Hepatocyte (in vitro differentiated cells): ENCODE measurements around the gene ANO10. TPM values are rescaled to one million over a fixed set of nuclear protein-coding genes. Genes with fewer than 3 reads are reported as not detected.
"Not testable (repeated sequence)": the region's sequence is repeated elsewhere in the genome, so short reads cannot be mapped to it uniquely, and the experiment has no call there.

Source experiments
- DNase-seq: peaks from one replicate; pipeline ENCODE4 v3.0.0-alpha.2; 2016; ENCODE audit warnings: low spot score
- H2AFZ ChIP-seq: fragments of 200-600 bp; sonication (generic); 2 replicates; pipeline ENCODE4 v1.6.0; 2016; ENCODE audit warnings: antibody characterized with exemption, mild to moderate bottlenecking
- H3K27ac ChIP-seq: fragments of 200-600 bp; sonication (generic); 2 replicates; pipeline ENCODE4 v1.5.1; 2016; ENCODE audit warnings: mild to moderate bottlenecking
- H3K27me3 ChIP-seq: fragments of 200-600 bp; sonication (generic); 2 replicates; pipeline ENCODE4 v1.6.1; 2016
- H3K36me3 ChIP-seq: fragments of 200-600 bp; sonication (generic); replicated peaks from 2 replicates; pipeline ENCODE4 v1.5.1; 2016; ENCODE audit warnings: low read depth; ENCODE audit not compliant: insufficient read depth
- H3K4me1 ChIP-seq: fragments of 200-600 bp; sonication (generic); 2 replicates; pipeline ENCODE4 v1.5.1; 2016; ENCODE audit warnings: mild to moderate bottlenecking, moderate library complexity; ENCODE audit not compliant: insufficient read depth
- H3K4me2 ChIP-seq: fragments of 200-600 bp; sonication (generic); 2 replicates; pipeline ENCODE4 v1.6.0; 2016
- H3K4me3 ChIP-seq: fragments of 200-600 bp; sonication (generic); 2 replicates; pipeline ENCODE4 v1.5.1; 2016; ENCODE audit warnings: mild to moderate bottlenecking
- H3K79me2 ChIP-seq: fragments of 200-600 bp; sonication (generic); 2 replicates; pipeline ENCODE4 v1.6.0; 2017; ENCODE audit warnings: mild to moderate bottlenecking
- H3K9me2 ChIP-seq: fragments of 200-600 bp; sonication (generic); replicated peaks from 2 replicates; pipeline ENCODE4 v1.6.0; 2017; ENCODE audit warnings: mild to moderate bottlenecking; ENCODE audit not compliant: insufficient read depth
- H3K9me3 ChIP-seq: fragments of 200-600 bp; sonication (generic); 2 replicates; pipeline ENCODE4 v1.5.1; 2016; ENCODE audit warnings: low read depth, mild to moderate bottlenecking
- H4K20me1 ChIP-seq: fragments of 200-600 bp; sonication (generic); 2 replicates; pipeline ENCODE4 v1.6.0; 2016; ENCODE audit warnings: mild to moderate bottlenecking; ENCODE audit not compliant: insufficient read depth, poor library complexity, severe bottlenecking
- EZH2 ChIP-seq: fragments of 200-600 bp; sonication (generic); IDR thresholded peaks from 2 replicates; pipeline ENCODE4 v1.6.1; 2016; ENCODE audit warnings: antibody characterized with exemption, mild to moderate bottlenecking, borderline replicate concordance
- EZH2phosphoT487 ChIP-seq: fragments of 200-600 bp; sonication (generic); IDR thresholded peaks from one replicate; pipeline ENCODE4 v1.6.1; 2018; ENCODE audit warnings: antibody characterized with exemption, mild to moderate bottlenecking, low read depth, moderate library complexity; ENCODE audit not compliant: unreplicated experiment, severe bottlenecking
- WGBS: methylation state at CpG from one replicate; pipeline ENCODE4 v1.1.6; 2016; ENCODE audit warnings: low lambda C conversion rate; ENCODE audit errors: missing lambda C conversion rate; 5-methylcytosine and 5-hydroxymethylcytosine counted together
- polyA plus RNA-seq: library from polyadenylated mRNA; unstranded; fragments of >200 nt; fragmentation: Nextera tagmentation; extraction: Ambion mirVana; gene quantifications from 2 replicates; pipeline ENCODE4 v1.2.1, GENCODE V29; 2016
- total RNA-seq: library from RNA; depleted of rRNA; stranded (reverse); fragments of >200 nt; gene quantifications from 2 replicates; pipeline ENCODE4 v1.2.3, GENCODE V29; 2014
- TF ChIP-seq, protein P1 (sequence below): fragments of 200-600 bp; sonication (generic); IDR thresholded peaks from 2 replicates; pipeline ENCODE4 v1.5.1; 2016; ENCODE audit warnings: antibody characterized with exemption, mild to moderate bottlenecking; ENCODE audit not compliant: poor library complexity

The ANO10 gene
- total and polyA plus RNA-seq, 2 experiments from 2014 or later, result 28.5 to 33.5 TPM

GRCh38 chr3:43362183-43362582 lies 259.6 kb downstream of the ANO10 start:
- no peaks in the 10 kb centered on the region for H3K9me3 ChIP-seq
- H3K4me2 ChIP-seq, result no peak overlapping the region
- H3K27ac ChIP-seq, result no peak overlapping the region
- H4K20me1 ChIP-seq, result no peaks in the 10 kb centered on the region
- TF ChIP-seq, protein P1, sequence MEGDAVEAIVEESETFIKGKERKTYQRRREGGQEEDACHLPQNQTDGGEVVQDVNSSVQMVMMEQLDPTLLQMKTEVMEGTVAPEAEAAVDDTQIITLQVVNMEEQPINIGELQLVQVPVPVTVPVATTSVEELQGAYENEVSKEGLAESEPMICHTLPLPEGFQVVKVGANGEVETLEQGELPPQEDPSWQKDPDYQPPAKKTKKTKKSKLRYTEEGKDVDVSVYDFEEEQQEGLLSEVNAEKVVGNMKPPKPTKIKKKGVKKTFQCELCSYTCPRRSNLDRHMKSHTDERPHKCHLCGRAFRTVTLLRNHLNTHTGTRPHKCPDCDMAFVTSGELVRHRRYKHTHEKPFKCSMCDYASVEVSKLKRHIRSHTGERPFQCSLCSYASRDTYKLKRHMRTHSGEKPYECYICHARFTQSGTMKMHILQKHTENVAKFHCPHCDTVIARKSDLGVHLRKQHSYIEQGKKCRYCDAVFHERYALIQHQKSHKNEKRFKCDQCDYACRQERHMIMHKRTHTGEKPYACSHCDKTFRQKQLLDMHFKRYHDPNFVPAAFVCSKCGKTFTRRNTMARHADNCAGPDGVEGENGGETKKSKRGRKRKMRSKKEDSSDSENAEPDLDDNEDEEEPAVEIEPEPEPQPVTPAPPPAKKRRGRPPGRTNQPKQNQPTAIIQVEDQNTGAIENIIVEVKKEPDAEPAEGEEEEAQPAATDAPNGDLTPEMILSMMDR, result no peak
- no peak for TF ChIP-seq EZH2phosphoT487
- TF ChIP-seq EZH2, result no peak
- H2AFZ ChIP-seq, result no peak overlapping the region
- no peaks in the 10 kb centered on the region for H3K79me2 ChIP-seq
- no peak for DNase-seq
- no peak overlapping the region for H3K4me3 ChIP-seq
- no peaks in the 10 kb centered on the region for H3K27me3 ChIP-seq
- H3K36me3 ChIP-seq, result no peaks in the 10 kb centered on the region
- 95% methylated on average over 4 of the region's 4 CpGs for WGBS
- no peaks in the 10 kb centered on the region for H3K4me1 ChIP-seq
- no peaks in the 10 kb centered on the region for H3K9me2 ChIP-seq

GRCh38 chr3:43361077-43361476 lies 260.7 kb downstream of the ANO10 start:
- H3K79me2 ChIP-seq, result no peaks in the 10 kb centered on the region
- no peaks in the 10 kb centered on the region for H3K27me3 ChIP-seq
- DNase-seq, result no peak
- TF ChIP-seq, protein P1, result no peak
- no peak for TF ChIP-seq EZH2phosphoT487
- H3K9me3 ChIP-seq, result no peaks in the 10 kb centered on the region
- 91% methylated on average over 5 of the region's 5 CpGs for WGBS
- H2AFZ ChIP-seq, result no peak overlapping the region
- no peaks in the 10 kb centered on the region for H4K20me1 ChIP-seq
- no peak overlapping the region for H3K4me2 ChIP-seq
- H3K9me2 ChIP-seq, result no peaks in the 10 kb centered on the region
- H3K4me1 ChIP-seq, result no peaks in the 10 kb centered on the region
- H3K36me3 ChIP-seq, result no peaks in the 10 kb centered on the region
- H3K27ac ChIP-seq, result no peak overlapping the region
- H3K4me3 ChIP-seq, result no peak overlapping the region

DNA sequence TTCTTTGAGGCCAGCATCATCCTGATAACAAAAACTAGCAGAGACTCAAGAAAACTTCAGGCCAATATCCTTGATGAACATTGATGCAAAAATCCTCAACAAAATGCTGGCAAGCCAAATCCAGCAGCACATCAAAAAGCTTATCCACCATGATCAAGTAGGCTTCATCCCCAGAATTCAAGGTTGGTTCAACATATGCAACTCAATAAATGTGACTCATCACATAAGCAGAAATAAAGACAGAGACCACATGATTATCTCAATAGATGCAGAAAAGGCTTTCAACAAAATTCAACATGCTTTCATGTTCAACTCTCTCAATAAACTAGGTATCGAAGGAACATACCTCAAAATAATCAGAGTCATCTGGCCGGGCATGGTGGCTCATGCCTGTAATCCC lies 265.8 kb downstream of the ANO10 start:
- not testable (repeated sequence) for H3K4me2 ChIP-seq, H3K9me3 ChIP-seq, DNase-seq, H3K9me2 ChIP-seq, H3K4me3 ChIP-seq, H3K27ac ChIP-seq, H3K36me3 ChIP-seq, H4K20me1 ChIP-seq, H3K27me3 ChIP-seq, H2AFZ ChIP-seq, H3K4me1 ChIP-seq, H3K79me2 ChIP-seq
- WGBS, result 100% methylated on average over 2 of the region's 2 CpGs

- 93% methylated on average over 4 of the region's 4 CpGs for WGBS
- Histone ChIP-seq H3K36me3 (no peaks in the 10 kb centered on the region), H4K20me1 (no peaks in the 10 kb centered on the region), H3K9me3 (no peaks in the 10 kb centered on the region), H2AFZ (no peak overlapping the region), H3K4me2 (no peak overlapping the region), H3K27me3 (no peaks in the 10 kb centered on the region), H3K4me3 (no peak overlapping the region), H3K9me2 (no peaks in the 10 kb centered on the region), H3K27ac (no peak overlapping the region), H3K4me1 (no peaks in the 10 kb centered on the region), H3K79me2 (no peaks in the 10 kb centered on the region)
- DNase-seq, result no peak
- TF ChIP-seq, protein P1, result no peak
- TF ChIP-seq EZH2, result no peak
- no peak for TF ChIP-seq EZH2phosphoT487
Observed at GRCh38 chr3:43353923-43354670, 267.7 kb downstream of the ANO10 start.
